ENCODE results near the gene DOK7.
"Not testable (repeated sequence)": the region's sequence is repeated elsewhere in the genome, so short reads cannot be mapped to it uniquely, and the experiment has no call there.

Gene DOK7

GRCh38 chr4:3443750-3444309 lies 19.3 kb upstream of the DOK7 start:
- DNase-seq, result no peak

- no peak for DNase-seq
Measured at GRCh38 chr4:3444351-3445110, 18.6 kb upstream of the DOK7 start.

- no peak for DNase-seq
Measured at GRCh38 chr4:3445111-3445820, 17.8 kb upstream of the DOK7 start.

- no peak for DNase-seq
Measured at GRCh38 chr4:3445829-3446545, 17.1 kb upstream of the DOK7 start.

- no peak for DNase-seq
Measured at GRCh38 chr4:3446631-3447320, 16.3 kb upstream of the DOK7 start.

GRCh38 chr4:3447431-3448395 lies 15.4 kb upstream of the DOK7 start:
- no peak for DNase-seq

GRCh38 chr4:3449047-3449573 lies 14.0 kb upstream of the DOK7 start:
- no peak for DNase-seq

- no peak for DNase-seq
Measured at GRCh38 chr4:3449574-3450534, 13.3 kb upstream of the DOK7 start.

- DNase-seq, result no peak
Measured at GRCh38 chr4:3450643-3451042, 12.5 kb upstream of the DOK7 start.

GRCh38 chr4:3451956-3452355 lies 11.2 kb upstream of the DOK7 start:
- DNase-seq, result no peak

- no peak for DNase-seq
Measured at GRCh38 chr4:3452376-3452775, 10.7 kb upstream of the DOK7 start.

GRCh38 chr4:3455596-3455995 lies 7.5 kb upstream of the DOK7 start:
- DNase-seq, result not testable (repeated sequence)

GRCh38 chr4:3458371-3458770 lies 4.7 kb upstream of the DOK7 start:
- no peak for DNase-seq

- not testable (repeated sequence) for DNase-seq
Measured at GRCh38 chr4:3459156-3459555, 4.0 kb upstream of the DOK7 start.

GRCh38 chr4:3460926-3461325 lies 2.2 kb upstream of the DOK7 start:
- no peak for DNase-seq

- no peak for DNase-seq
Measured at GRCh38 chr4:3461515-3462291, 1.4 kb upstream of the DOK7 start.

- DNase-seq, result no peak
Measured at GRCh38 chr4:3462321-3462789, 751 bp upstream of the DOK7 start.

GRCh38 chr4:3463556-3464348 lies 646 bp downstream of the DOK7 start:
- no peak for DNase-seq

Data from stimulated activated CD4-positive, alpha-beta T cell treated with anti-CD3 and anti-CD28 coated beads, Interleukin-4, amount 100 ng/mL, for 4 hours (primary cell).